GM21390 (cell line): Measurements from ENCODE around the gene SELENOH.

Experiments used
- ATAC-seq: cut with Tn5 transposase; IDR thresholded peaks from one replicate; pipeline ENCODE4 v1.9.1; 2021; ENCODE audit not compliant: unreplicated experiment

SELENOH gene

DNA sequence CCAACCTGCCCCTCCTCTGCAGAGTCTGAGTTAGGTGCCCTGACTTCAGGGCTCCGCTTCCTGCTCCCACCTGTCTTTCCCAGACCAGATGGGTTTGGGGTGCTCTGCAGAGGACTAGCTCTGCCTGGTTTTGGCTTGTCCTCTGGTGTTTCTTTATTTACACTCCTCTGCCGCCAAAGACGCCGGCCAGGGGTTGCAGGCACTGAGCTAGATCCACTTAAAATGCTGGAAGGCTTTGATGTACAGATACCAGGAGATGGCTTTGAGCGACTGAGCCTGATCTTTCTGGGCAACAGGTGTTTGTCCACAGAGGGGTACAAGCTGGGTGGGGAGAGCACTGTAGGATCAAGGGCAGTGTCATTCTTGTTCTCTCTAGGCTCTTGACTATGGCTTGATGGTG, 3.9 kb downstream of the SELENOH start:
- no peak for ATAC-seq

GRCh38 chr11:57746920-57747319, 5.6 kb downstream of the SELENOH start:
- ATAC-seq = no peak

- no peak for ATAC-seq
Observed at GRCh38 chr11:57751176-57751575, 9.9 kb downstream of the SELENOH start.

- ATAC-seq = no peak
Observed at GRCh38 chr11:57751676-57752253, 10.5 kb downstream of the SELENOH start, which contains the start of gene BTBD18. TSS of gene BTBD18 (minus strand) at chr11:57751819. CDS start at chr11:57751188, 631 bp downstream.

- no peak for ATAC-seq
Observed at GRCh38 chr11:57752954-57753353, 11.7 kb downstream of the SELENOH start.

DNA sequence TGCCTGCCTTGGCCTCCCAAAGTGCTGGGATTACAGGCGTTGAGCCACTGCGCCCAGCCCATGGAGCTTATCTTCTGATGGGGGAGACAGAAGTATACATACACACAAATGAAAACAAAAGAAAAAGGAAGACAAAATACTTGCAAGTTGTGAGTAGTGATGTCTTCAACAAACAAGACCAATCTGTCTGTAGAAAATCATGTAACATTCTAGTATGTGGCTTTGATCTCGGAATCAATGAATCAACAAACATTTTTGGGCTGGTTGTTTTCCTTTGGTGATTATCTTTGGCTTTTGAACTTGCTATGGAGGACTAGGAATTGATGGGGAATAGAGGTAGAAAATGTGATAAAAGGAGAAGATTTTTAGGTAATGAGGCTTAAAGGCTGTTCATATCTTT, 16.9 kb downstream of the SELENOH start:
- no peak for ATAC-seq

- peak; percentile 93 for ATAC-seq
Observed at GRCh38 chr11:57761301-57762234, 20.3 kb downstream of the SELENOH start, which contains the start of gene CTNND1. TSS of gene CTNND1 (plus strand) at chr11:57761802. CDS start at chr11:57791479, 29,677 bp downstream.

GRCh38 chr11:57762235-57762861, 21.1 kb downstream of the SELENOH start:
- no peak for ATAC-seq

DNA sequence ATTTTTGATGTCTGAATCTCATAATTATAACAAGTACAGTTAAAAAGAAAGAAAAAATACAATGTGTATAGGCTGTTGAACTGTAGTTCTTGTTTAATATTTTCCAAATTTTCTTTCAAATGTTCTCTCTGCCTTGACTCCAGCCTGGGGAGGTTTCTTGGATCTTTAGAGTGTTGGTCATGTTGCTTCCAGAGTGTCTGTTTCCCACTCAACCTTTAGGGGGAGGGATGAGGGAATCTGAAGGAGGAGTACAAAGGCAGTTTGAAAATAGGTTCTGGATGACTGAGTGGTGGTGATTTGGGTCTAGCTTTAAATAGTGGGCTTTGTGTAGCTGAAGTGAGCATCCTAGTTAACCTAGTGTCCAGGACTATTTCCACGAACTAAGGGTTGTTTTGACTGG, 22.3 kb downstream of the SELENOH start:
- ATAC-seq = no peak

DNA sequence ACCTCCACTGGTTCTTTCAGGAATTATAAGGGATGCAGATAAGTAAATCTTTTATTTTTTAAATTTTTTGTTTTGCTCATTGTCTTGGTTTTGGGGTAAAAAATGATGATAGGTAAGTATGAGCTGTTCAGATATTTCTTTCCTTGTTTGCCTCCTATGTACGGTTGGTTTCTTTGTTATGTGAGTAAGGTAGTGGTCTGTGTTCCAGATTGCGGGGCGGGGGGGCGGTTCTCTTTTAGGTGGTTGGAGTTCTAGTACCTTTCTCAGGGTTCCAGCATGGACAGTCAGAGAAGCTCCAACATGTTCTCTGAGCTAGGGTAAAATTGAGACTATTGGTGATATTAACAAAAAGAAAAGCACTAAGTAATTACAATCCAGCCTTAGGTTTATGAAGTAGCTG, 22.7 kb downstream of the SELENOH start:
- no peak for ATAC-seq

GRCh38 chr11:57764566-57764965, 23.3 kb downstream of the SELENOH start:
- no peak for ATAC-seq

- no peak for ATAC-seq
Observed at GRCh38 chr11:57764972-57765371, 23.7 kb downstream of the SELENOH start.

DNA sequence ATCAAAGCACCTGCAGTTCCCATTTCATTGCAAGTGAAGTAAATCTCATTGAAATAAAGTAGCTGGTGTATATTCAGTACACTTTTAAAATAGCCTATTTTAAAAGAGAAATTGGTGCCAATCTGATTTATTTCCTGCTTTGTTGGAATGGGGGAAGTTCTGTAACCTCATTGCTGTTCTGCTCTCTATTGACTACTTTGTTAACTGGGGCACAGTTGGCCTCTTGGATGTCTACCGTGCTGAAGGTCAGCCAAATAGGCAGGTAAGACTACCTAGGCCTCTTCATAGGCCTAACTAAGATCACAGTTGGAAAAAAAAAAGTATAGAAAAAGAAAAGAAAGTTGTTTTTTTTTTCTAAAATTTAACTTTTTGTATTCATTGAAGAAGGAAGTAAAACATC, 29.5 kb downstream of the SELENOH start:
- ATAC-seq = no peak

- ATAC-seq = no peak
Observed at GRCh38 chr11:57771365-57771764, 30.1 kb downstream of the SELENOH start.

GRCh38 chr11:57772562-57772961, 31.3 kb downstream of the SELENOH start:
- ATAC-seq = no peak

DNA sequence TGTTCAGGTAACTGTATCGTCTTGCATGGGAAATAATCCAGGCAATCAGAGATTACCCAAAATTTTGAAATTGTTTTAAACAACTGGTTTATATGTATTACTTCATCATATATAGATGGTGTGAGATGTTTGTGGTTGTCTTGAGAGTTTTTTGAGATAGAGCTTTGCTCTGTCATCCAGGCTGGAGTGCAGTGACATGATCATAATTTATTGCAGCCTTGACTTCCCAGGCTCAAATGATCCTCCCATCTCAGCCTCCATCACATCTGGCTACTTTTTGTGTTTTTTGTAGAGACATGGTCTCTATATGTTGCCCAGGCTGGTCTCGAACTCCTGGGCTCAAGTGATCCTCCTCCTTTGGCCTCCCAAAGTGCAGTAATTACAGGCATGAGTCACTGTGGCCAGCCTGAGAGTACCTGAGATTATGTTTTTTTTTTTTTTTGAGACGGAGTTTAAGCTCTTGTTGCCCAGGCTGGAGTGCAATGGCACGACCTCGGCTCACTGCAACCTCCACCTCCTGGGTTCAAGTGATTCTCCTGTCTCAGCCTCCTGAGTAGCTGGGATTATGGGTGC, 31.8 kb downstream of the SELENOH start:
- no peak for ATAC-seq

DNA sequence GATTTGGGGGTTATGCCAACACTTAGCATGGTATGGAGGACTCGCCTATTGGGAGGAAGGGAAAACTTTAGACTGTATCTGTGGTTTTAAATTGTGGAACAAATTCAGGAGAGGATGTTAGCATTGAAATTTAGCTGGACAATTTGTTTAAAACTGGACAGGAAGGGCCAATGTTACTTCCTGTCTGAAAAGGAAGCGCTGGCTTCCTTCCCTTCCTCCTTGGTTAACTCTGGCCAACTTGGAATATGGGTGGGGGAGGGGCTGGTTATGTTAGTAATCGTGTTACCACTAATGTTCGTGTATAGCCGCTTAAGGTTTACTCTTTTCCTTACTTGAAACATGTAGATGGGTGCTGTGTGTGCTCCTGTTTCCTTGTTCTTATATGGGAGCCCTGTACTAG, 34.2 kb downstream of the SELENOH start:
- ATAC-seq = no peak

DNA sequence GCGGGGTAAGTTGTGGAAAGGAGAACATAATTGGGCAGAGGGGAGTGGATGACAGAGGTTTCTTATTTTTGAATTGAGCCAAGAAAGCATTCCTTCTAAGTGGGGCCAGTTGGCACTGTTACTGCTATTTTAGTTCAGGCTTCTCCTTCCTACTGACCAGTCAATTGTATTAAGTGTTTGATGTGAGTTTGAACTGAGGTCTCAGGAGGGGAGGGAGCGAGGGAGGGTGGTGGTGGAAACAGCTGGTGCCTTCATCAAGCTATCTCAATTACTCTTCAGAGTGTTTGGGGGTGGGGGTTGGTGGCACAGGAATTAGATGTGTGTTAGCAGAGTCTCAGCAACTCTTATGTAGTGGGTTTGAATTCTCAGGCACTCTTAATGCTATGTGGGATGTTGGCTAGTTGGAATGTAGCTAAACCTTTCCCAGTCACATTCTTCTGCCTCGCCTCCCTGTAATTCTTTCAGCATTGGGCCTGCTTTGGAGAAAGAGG, 34.8 kb downstream of the SELENOH start:
- no peak for ATAC-seq

- ATAC-seq = no peak
Observed at GRCh38 chr11:57776577-57777210, 35.4 kb downstream of the SELENOH start.

- ATAC-seq = no peak
Observed at GRCh38 chr11:57777969-57778317, 36.7 kb downstream of the SELENOH start.
